Thyroid gland (tissue), 4 donors: ENCODE measurements around the gene CCDC3. TPM values are rescaled to one million over a fixed set of nuclear protein-coding genes. Genes with fewer than 3 reads are reported as not detected.
"Not testable (repeated sequence)": the region's sequence is repeated elsewhere in the genome, so short reads cannot be mapped to it uniquely, and the experiment has no call there.

ENCODE experiments used
- DNase-seq, 2 donors: peaks; one replicate each; pipeline ENCODE4 v3.0.0-alpha.2; 2019
- H3K27ac ChIP-seq, 3 donors: fragments of 200-600 bp; sonication (generic); 1 replicate in 2 of 3; 2 replicates in 1 of 3; pipeline ENCODE4 v1.5.1; 2016 to 2019; ENCODE audit warnings: mild to moderate bottlenecking in 1 of 3, moderate library complexity in 1 of 3
- H3K27me3 ChIP-seq: fragments of 200-600 bp; sonication (generic); one replicate; pipeline ENCODE4 v1.5.1; 2019
- H3K36me3 ChIP-seq, 2 donors: fragments of 200-600 bp; sonication (generic); one replicate each; pipeline ENCODE4 v1.5.1; 2016 to 2019
- H3K4me1 ChIP-seq, 2 donors: fragments of 200-600 bp; sonication (generic); one replicate each; pipeline ENCODE4 v1.5.1; 2017 to 2019
- H3K4me3 ChIP-seq, 3 donors: fragments of 200-600 bp; sonication (generic); replicated peaks in 1 of 3; 1 replicate in 2 of 3; 2 replicates in 1 of 3; pipeline ENCODE4 v1.5.1; 2016; ENCODE audit warnings: mild to moderate bottlenecking in 1 of 3
- H3K9me3 ChIP-seq: fragments of 200-600 bp; sonication (generic); one replicate; pipeline ENCODE4 v1.5.1; 2017
- POLR2A ChIP-seq, 2 donors: fragments of 450-650 bp; IDR thresholded peaks; one replicate each; pipeline ENCODE4 v1.6.1; 2017; ENCODE audit warnings: antibody characterized with exemption in 2 of 2, mild to moderate bottlenecking in 2 of 2, moderate library complexity in 1 of 2
- WGBS, 2 donors: methylation state at CpG; one replicate each; pipeline ENCODE4 v1.1.5; 2017; 5-methylcytosine and 5-hydroxymethylcytosine counted together
- intact Hi-C: fragments of 100-400 bp; cut with DNase I; formaldehyde crosslinking; loops from one replicate; pipeline ENCODE4 v1.15.1; 2023
- total RNA-seq, 4 donors: library from RNA; depleted of rRNA; stranded (reverse); fragments of >200 nt; gene quantifications; one replicate each; pipeline ENCODE4 v1.2.3, GENCODE V29; 2016
- TF ChIP-seq, protein P1 (sequence below), 6 experiments: fragments of 200-600 bp in 3 of 6; fragments of 450-650 bp in 3 of 6; sonication (generic) in 3 of 6; IDR thresholded peaks; one replicate each; pipeline ENCODE4 v1.5.1; 2016 to 2019; ENCODE audit warnings: antibody characterized with exemption in 6 of 6, mild to moderate bottlenecking in 2 of 6, inconsistent platforms in 1 of 6, moderate library complexity in 1 of 6

Gene CCDC3
- total RNA-seq, 4 donors from 2014 or later, result 4.7 to 18.7 (median 7.3) TPM

DNA sequence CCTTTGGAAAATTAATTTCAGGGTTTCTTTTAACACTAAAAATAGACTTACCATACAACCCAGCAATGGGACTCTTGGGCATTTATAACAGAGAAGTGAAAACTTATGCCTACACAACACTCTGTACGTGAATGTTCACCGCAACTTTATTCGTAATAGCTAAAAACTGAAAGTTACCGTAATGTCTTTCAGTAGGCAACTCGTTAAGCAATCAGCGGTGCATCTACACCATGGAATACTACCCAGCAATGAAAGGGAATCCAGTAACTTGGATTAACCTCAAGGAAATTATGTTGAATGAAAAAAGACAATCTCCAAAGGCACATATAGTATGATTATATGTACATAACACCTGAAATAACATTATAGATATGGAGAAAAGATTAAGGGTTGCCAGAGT lies 16.2 kb downstream of the CCDC3 start:
- Histone ChIP-seq H3K27ac (no peak overlapping the region), H3K4me1 (peaks cover 1 to 4% of the 10 kb centered on the region in 2 donors), H3K9me3 (no peaks in the 10 kb centered on the region), H3K27me3 (no peaks in the 10 kb centered on the region), H3K4me3 (no peak overlapping the region), H3K36me3 (no peaks in the 10 kb centered on the region)
- no peak for DNase-seq
- TF ChIP-seq, protein P1, sequence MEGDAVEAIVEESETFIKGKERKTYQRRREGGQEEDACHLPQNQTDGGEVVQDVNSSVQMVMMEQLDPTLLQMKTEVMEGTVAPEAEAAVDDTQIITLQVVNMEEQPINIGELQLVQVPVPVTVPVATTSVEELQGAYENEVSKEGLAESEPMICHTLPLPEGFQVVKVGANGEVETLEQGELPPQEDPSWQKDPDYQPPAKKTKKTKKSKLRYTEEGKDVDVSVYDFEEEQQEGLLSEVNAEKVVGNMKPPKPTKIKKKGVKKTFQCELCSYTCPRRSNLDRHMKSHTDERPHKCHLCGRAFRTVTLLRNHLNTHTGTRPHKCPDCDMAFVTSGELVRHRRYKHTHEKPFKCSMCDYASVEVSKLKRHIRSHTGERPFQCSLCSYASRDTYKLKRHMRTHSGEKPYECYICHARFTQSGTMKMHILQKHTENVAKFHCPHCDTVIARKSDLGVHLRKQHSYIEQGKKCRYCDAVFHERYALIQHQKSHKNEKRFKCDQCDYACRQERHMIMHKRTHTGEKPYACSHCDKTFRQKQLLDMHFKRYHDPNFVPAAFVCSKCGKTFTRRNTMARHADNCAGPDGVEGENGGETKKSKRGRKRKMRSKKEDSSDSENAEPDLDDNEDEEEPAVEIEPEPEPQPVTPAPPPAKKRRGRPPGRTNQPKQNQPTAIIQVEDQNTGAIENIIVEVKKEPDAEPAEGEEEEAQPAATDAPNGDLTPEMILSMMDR (IDR thresholded peaks at IDR 0.05), result no peak
- TF ChIP-seq POLR2A (IDR thresholded peaks at IDR 0.05), result no peak
- intact Hi-C loops, result no loop called here
- WGBS, 2 donors, result 95% methylated on average over 6 of the region's 6 CpGs

DNA sequence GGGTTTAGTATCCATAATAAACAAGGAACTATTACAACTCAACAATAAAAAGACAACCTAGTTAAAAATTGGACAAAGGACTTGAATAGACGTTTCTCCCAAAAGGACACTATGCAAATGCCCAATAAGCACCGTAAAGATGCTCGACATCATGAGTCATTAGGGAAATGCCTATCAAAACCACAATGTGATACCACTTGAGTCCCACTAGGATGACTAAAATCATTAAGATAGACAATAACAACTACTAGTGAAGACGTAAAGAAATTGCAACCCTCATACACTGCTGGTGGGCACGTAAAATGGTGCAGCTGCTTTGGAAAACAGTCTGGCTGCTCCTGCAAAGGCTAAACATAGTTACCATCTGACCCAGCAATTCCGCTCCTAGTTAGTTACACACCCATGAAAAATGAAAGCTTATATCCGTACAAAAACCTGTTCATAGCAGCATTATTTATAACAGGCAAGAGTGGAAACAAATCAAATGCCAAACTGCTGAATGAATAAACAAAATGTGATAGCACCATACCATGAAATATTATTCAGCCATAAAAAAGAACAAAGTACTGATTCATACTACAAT lies 17.3 kb downstream of the CCDC3 start:
- no peaks in the 10 kb centered on the region for H3K9me3 ChIP-seq
- H3K27me3 ChIP-seq, result no peaks in the 10 kb centered on the region
- H3K27ac ChIP-seq, result no peak overlapping the region
- H3K4me1 ChIP-seq, result peaks cover 6 to 10% of the 10 kb centered on the region in 2 donors
- DNase-seq, result no peak
- TF ChIP-seq POLR2A (IDR thresholded peaks at IDR 0.05), result no peak
- TF ChIP-seq, protein P1 (IDR thresholded peaks at IDR 0.05), result no peak
- no peaks in the 10 kb centered on the region for H3K36me3 ChIP-seq
- H3K4me3 ChIP-seq, result no peak overlapping the region
- 88 to 94% methylated on average over 7 of the region's 7 CpGs for WGBS, 2 donors
- intact Hi-C loops, result no loop called here

- WGBS, 2 donors, result 85 to 86% methylated on average over 3 of the region's 3 CpGs
- H3K27ac ChIP-seq, H3K4me3 ChIP-seq, DNase-seq, H3K36me3 ChIP-seq, intact Hi-C loops, H3K9me3 ChIP-seq, H3K4me1 ChIP-seq, H3K27me3 ChIP-seq: not testable (repeated sequence)
These were observed 17.9 kb downstream of the CCDC3 start for GRCh38 chr10:12983568-12983967.

GRCh38 chr10:12981570-12981969 lies 19.9 kb downstream of the CCDC3 start:
- Histone ChIP-seq H3K4me3 (no peak overlapping the region), H3K27ac (no peak overlapping the region), H3K36me3 (no peaks in the 10 kb centered on the region), H3K9me3 (no peaks in the 10 kb centered on the region), H3K27me3 (no peaks in the 10 kb centered on the region), H3K4me1 (peaks cover 6 to 10% of the 10 kb centered on the region in 2 donors)
- intact Hi-C loops, result no loop called here
- DNase-seq, result no peak
- no peak for TF ChIP-seq POLR2A (IDR thresholded peaks at IDR 0.05)
- TF ChIP-seq, protein P1 (IDR thresholded peaks at IDR 0.05), result no peak
- WGBS, 2 donors, result 85 to 89% methylated on average over 4 of the region's 4 CpGs

DNA sequence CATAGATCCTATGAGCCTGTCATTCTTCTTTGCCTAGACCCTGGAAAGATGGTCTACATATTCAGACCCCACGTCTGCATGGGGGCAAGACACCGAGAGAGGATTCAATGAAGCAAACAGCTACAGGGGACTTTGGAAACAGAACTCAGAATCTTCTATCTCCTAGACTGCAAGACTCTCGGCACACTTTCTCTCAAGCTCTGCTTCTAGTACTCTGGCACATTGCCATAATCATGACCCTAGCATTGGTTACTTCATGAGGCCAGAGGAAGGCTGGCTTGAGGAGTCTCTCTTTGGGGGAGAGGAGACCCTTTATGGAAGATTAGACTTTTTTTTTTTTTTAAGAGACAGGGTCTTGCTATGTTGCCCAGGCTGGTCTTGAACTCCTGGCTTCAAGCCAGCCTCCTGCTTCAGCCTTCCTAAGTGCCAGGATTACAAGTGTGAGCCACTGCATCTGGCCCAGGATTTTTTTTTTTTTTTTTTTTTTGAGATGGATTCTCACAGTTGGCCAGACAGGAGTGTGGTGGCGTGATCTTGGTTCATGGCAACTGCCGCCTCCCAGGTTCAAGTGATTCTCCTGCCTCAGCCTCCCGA lies 20.7 kb downstream of the CCDC3 start:
- intact Hi-C loops, result no loop called here
- Histone ChIP-seq H3K27ac (no peak overlapping the region), H3K36me3 (no peaks in the 10 kb centered on the region), H3K9me3 (no peaks in the 10 kb centered on the region), H3K27me3 (no peaks in the 10 kb centered on the region), H3K4me3 (no peak overlapping the region), H3K4me1 (peaks cover 6 to 10% of the 10 kb centered on the region in 2 donors)
- DNase-seq, result no peak
- whole genome bisulfite sequencing, 2 donors, result 70 to 71% methylated on average over 6 of the region's 6 CpGs
- no peak for TF ChIP-seq POLR2A (IDR thresholded peaks at IDR 0.05)
- TF ChIP-seq, protein P1 (IDR thresholded peaks at IDR 0.05), result no peak
